ENCODE measurements around the gene EPC1.
A peak's percentile ranks its signal among the peaks of the same experiment; 100 is the strongest.

EPC1 gene

GRCh38 chr10:32330214-32330613 is 16.7 kb downstream of the EPC1 start:
- FAIRE-seq: no peak

- FAIRE-seq: no peak
Measured at GRCh38 chr10:32329061-32329460, 17.9 kb downstream of the EPC1 start.

DNA sequence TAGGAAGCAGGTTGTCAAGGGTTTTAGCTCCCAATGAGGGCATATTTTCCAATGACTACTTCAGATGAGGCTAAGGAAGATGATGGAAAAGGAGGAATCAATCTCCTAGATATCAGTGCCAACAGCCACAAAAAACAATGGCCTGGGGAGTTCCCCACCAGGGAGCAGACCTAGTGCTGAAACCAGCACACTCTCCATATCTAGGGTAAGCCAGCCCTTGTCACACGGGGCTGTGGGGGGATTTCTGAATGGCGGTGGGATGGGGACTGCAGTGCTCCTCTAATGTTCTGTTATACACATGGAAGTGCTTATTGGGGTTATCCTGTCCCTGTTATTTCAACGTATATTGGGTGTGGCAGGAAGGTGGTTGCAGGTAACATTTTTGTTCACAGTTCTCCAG is 18.5 kb downstream of the EPC1 start:
- no peak for FAIRE-seq

- no peak for FAIRE-seq
Measured at GRCh38 chr10:32327364-32327691, 19.6 kb downstream of the EPC1 start.

DNA sequence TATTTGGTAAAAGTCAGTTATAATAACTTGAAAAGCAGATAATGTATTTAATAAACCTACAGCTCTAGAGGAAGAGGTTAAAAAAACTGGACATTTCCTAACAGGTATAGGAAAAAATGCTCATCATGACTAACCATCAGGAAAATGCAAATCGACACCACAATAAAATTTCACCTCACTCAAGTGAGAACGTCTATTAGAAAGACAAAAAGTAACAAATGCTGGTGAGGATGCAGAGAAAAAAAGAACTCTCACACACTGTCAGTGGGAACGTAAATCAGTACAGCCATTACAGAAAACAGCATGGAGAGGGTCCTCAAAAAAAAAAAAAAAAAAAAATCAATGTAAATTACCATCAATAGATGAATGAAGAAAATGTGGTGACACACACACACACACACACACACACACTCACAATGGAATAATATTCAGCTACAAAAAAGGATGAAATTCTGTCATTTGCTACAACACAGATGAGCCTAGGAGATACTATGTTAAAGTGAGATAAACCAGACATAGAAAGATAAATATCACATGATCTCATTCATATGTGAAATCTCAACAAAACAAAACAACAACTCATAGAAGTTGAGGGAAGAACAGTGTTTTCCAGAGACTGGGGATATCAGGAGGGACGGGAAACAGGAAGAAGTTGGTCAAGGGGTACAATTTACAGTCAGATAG is 20.1 kb downstream of the EPC1 start:
- FAIRE-seq: no peak

DNA sequence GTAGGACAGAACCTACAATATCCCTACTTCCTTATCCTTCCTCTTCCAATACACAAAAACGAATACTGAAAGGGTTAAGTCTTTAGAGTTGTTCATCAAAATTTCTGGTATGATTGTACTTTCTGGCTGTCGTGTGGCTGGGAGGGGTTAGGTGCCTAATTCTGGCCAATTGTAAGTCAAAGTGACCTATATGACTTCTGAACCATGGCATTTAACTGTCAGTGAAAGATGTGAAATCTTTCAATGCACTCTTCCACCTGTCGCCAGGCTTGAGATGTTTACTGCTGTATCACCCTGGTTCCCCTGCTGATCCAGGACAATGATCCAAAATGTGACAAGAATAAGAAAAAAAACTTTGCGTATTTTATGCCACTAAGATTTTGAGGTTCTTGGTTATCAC is 20.8 kb downstream of the EPC1 start:
- no peak for FAIRE-seq

GRCh38 chr10:32323051-32323450 is 23.9 kb downstream of the EPC1 start:
- FAIRE-seq: no peak

DNA sequence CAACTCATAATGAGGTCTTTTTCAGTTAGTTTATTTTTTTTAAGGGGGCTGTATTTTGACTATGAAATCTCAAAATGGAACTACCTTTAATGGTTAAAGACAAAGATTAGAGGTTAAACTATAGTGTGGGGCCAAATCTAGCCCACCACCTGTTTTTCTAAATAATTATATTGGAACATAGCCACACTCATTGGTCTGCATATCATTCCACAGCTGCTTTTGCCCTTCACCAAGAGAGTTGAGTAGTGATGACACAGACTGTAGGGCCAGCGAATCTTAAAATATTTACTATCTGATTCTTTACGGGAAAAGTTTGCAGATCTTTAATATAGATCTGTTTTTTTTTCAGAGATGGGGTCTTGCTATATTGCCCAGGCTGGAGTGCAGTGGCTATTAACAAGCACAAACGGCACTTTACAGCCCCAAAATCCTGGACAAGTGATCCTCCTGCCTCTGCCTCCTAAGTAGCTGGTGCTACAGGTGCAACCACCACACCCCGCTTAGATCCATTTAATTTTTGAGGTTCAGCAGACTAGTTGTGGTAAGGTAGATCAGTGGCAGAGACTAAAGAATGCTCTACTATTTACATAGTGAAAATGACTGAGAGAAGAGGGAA is 25.8 kb downstream of the EPC1 start:
- no peak for FAIRE-seq

- no peak for FAIRE-seq
Measured at GRCh38 chr10:32318476-32318896, 28.5 kb downstream of the EPC1 start.

DNA sequence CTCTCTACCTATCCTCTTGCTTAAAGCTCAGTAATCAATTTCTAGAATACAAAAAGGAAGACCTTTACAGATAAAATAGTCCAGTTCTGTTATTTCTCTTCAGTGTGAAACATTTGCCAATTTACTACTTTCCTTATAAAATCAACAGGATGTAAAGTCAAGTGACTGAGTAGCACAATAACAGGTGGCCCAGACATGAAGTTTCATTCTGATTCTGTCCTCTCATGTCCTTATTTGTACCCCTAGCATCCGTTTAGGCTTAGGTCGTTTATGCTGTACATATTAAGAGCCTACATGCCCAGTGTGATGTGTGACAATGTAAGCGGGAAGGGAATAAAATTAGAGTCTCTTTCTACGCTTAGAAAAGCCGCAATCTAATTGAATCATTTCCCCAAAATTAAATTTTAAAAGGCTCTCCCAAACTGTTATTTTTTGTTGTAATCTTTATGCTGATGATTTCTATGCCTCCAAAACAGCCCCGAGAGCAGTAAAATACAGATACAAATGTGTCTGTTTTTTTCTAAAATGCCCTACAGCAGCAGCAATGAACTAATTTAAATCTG is 29.1 kb downstream of the EPC1 start:
- FAIRE-seq: no peak

DNA sequence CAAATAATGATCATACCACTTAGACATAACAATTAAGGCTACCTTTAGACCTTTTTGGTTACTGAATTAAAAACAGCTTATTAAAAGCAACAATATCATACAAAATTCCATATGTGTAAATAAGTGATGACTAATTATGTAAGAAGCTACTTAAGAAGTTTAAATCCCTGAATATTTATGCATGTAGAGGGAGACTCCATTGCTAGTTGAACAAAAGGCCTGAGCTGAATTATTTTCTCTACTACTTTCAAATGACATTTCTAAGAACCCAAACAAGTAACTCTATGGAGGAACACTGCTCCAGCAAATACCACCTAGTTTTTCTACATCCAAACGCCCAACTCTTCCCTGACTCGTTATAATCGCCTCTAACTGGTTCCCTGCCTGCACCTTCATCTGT is 31.5 kb downstream of the EPC1 start:
- FAIRE-seq: no peak

DNA sequence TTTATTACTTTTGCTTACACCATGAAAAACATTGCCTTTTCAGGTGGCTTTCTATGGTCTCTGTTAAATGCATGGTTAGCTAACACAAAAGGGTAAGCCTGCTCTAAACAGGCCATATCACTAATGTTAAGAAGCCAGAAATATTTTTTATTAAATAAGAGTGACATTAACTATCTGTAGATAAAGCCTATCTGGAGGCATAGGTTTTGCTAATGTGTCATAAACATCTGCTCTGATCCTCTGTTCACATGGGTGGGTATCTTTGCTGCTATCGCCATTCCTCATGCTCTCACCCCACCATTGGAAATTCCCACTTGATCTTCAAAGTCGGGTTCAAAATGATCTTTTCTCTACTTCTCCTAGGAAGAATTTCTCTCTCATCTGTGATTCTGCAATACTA is 32.4 kb downstream of the EPC1 start:
- FAIRE-seq: no peak

DNA sequence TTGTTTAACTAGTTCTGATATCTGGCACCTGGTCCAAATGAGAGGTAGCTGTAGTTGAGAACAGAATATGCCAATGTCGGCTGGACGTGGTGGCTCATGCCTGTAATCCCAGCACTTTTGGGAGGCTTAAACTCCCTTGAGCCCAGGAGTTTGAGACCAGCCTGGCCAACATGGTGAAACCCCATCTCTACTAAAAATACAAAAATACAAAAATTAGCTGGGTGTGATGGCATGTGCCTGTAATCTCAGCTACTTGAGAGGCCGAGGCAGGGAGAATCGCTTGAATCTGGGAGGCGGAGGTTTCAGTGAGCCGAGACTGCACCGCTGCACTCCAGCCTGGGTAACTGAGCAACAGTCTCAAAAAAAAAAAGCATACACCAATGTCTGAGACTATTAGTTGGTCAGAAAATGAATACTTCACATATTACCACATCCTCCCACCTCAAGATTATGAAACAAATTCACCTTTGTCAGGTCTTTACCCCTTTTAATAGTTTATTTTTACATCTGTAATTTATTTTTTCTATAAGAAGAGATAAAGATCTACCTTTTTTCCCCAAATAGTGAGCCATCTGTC is 38.8 kb downstream of the EPC1 start:
- no peak for FAIRE-seq

- no peak for FAIRE-seq
Measured at GRCh38 chr10:32307609-32308008, 39.3 kb downstream of the EPC1 start.

DNA sequence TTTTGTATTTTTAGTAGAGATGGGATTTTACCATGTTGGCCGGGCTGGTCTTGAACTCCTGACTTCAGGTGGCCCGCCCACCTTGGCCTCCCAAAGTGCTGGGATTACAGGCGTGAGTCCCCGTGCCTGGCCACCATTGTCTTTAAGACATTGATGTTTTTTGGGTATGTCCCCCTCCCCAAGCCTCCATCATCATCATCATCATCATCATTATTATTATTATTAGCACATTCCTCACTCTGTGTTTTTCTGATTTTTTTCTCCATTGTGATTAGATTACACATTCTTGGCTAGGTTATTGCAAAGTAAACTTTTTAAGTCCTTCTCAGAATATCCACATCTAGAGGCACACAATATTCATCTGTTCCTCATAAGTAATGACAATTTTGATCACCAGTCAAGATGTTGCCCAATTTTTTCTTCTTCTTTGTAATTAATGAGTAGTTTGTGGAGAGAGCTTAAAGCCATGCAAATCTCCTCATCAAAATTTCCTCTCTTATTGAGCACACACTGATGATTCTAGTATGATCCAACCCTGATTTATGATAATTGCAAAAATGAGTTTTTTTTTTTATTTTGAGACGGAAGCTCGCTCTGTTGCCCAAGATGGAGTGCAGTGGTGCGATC is 47.5 kb downstream of the EPC1 start:
- no peak for FAIRE-seq

GRCh38 chr10:32298075-32298812 is 48.7 kb downstream of the EPC1 start:
- no peak for FAIRE-seq

DNA sequence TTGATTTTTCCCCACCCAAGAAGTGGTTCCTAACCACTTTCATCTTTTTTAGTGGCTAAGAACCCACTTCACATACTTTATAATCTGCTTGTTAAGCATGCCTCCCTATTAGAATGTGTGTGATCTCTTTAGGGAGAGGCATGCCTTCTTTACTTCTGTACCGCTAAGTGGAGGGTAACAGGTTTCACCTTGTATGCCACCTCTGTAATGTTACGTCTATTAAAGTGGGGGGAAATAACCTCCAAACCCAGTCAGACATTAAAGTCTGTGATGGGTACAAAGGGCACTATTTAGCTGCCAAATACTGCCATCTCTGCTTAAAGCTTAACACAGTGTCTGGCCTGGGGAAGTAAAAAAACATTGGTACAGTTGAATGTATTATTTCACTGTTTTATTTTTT is 51.9 kb downstream of the EPC1 start:
- FAIRE-seq: no peak

GRCh38 chr10:32293581-32293980 is 53.4 kb downstream of the EPC1 start:
- FAIRE-seq: peak; percentile 25

DNA sequence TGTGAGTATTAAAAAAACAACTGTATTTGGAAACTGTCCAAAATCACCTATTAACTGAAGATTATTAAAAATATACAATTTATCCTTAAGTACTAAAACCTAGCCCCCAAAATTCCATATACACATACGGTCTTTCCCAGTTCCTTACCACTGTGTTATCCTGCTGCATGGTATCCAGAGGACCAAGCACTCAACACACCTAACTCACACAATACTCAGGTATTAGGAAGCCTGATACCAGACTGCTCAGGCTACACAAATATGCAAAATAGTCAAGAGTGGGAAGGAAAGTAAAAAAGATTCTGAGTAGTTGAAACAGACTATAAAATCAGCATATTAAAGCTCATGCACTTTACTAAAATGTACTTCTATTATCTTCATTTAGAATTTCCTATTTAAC is 67.2 kb downstream of the EPC1 start:
- no peak for FAIRE-seq

DNA sequence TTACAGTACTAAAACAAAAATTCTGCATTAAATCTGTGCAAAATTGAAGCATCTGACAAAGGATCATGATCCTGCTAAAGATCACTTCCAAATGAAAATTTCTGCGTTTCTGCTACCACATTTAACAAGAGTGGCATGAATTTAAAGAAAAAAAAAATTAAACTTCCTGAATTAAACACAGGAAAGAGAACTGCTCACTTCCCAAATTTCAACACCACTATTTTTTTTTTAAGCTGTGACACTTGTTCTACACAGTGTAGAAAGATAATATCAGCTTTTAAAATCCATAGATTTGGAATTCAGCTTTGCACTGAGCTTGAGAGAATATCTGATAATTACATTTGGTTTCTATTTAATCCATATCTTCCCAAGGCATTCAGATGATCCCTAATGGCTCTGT is 73.6 kb downstream of the EPC1 start:
- no peak for FAIRE-seq

- no peak for FAIRE-seq
Measured at GRCh38 chr10:32271617-32272016, 75.3 kb downstream of the EPC1 start.

DNA sequence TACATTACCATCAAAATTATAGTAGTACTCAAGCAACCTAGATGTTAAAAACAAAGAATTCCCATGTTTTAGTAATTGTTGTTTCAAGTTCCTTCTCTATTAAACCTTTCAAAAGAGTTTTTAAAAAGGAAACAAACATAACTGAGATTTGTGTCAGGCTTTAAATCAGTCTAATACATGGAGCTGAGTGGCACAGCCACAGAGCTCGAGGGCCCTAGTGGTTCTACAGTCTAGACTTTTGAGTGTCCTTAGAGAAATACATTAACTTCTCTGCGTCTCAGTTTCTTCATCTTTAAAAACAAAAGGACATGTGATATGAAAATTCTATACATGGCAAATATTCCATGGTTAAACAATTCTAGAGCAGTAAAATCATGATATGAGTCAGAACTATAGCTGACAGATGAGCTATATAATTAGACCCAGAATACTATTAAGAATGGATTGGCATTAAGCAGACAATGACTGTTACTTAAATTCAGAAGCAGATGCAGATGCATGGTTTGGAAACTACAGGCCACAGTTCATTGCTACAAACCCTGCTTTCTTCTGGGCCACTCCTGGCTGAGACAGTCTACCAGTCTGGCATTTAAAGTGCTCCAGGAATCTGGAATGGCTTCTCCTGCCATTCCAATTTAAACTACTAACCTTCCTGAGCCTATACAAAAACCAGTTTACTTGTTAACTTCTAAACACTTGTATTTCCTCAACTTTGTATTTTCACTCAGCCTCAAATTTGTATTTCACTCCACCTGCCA is 77.4 kb downstream of the EPC1 start:
- no peak for FAIRE-seq

GRCh38 chr10:32268788-32269187 is 78.2 kb downstream of the EPC1 start:
- no peak for FAIRE-seq
